Posterior cingulate gyrus (tissue), 11 donors: ENCODE data around the gene ARSK.
A peak's percentile ranks its signal among the peaks of the same experiment; 100 is the strongest.

Source experiments
- DNase-seq, 10 donors: peaks; one replicate each; pipeline versions ENCODE4 v3.0.0 to v3.0.0-alpha.2; 2020 to 2021; ENCODE audit warnings: mixed read lengths in 3 of 10
- intact Hi-C: fragments of 100-400 bp; cut with DNase I; formaldehyde crosslinking; loops from one replicate; pipeline ENCODE4 v1.15.1; 2023

The ARSK gene

GRCh38 chr5:95554647-95555548 is at the start of gene ARSK, which contains the start of gene SKIC3:
ARSK (plus strand) TSS chr5:95555101; CDS start chr5:95555279, 178 bp downstream.
SKIC3 (minus strand) TSS chr5:95554977; CDS start chr5:95547150, 7,827 bp downstream.
- intact Hi-C loops, result no loop called here
- peak; percentile 89 to 99 (median 93) for DNase-seq

- DNase-seq, result no peak
- intact Hi-C loops, result no loop called here
Observed at GRCh38 chr5:95508550-95508949, 46.4 kb upstream of the ARSK start.

GRCh38 chr5:95511606-95512005 is 43.3 kb upstream of the ARSK start:
- intact Hi-C loops, result no loop called here
- no peak for DNase-seq

GRCh38 chr5:95518417-95518816 is 36.5 kb upstream of the ARSK start:
- DNase-seq, result no peak
- intact Hi-C loops, result no loop called here

GRCh38 chr5:95519151-95519550 is 35.8 kb upstream of the ARSK start:
- intact Hi-C loops, result no loop called here
- no peak for DNase-seq

- intact Hi-C loops, result no loop called here
- no peak for DNase-seq
Observed at GRCh38 chr5:95519681-95520080, 35.2 kb upstream of the ARSK start.

- DNase-seq, result no peak
- intact Hi-C loops, result no loop called here
Observed at GRCh38 chr5:95520206-95520605, 34.7 kb upstream of the ARSK start.

- no peak for DNase-seq
- intact Hi-C loops, result no loop called here
Observed at GRCh38 chr5:95524423-95524822, 30.5 kb upstream of the ARSK start.

- intact Hi-C loops, result no loop called here
- DNase-seq, result no peak
Observed at GRCh38 chr5:95526871-95527270, 28.0 kb upstream of the ARSK start.

GRCh38 chr5:95528565-95528964 is 26.3 kb upstream of the ARSK start:
- no peak for DNase-seq
- intact Hi-C loops, result no loop called here

GRCh38 chr5:95530416-95530815 is 24.5 kb upstream of the ARSK start:
- intact Hi-C loops, result no loop called here
- peak in 3 of 10 donors; percentile 3 to 60 (median 10) for DNase-seq

GRCh38 chr5:95531491-95531890 is 23.4 kb upstream of the ARSK start:
- intact Hi-C loops, result no loop called here
- DNase-seq, result no peak

- intact Hi-C loops, result no loop called here
- no peak for DNase-seq
Observed at GRCh38 chr5:95532415-95532814, 22.5 kb upstream of the ARSK start.

- intact Hi-C loops, result no loop called here
- DNase-seq, result no peak
Observed at GRCh38 chr5:95533106-95533505, 21.8 kb upstream of the ARSK start.

GRCh38 chr5:95533761-95534160 is 21.1 kb upstream of the ARSK start:
- DNase-seq, result no peak
- intact Hi-C loops, result no loop called here

GRCh38 chr5:95537501-95537900 is 17.4 kb upstream of the ARSK start:
- DNase-seq, result no peak
- intact Hi-C loops, result no loop called here

GRCh38 chr5:95543017-95543705 is 11.7 kb upstream of the ARSK start:
- intact Hi-C loops, result no loop called here
- DNase-seq, result no peak

- intact Hi-C loops, result no loop called here
- DNase-seq, result no peak
Observed at GRCh38 chr5:95549030-95549429, 5.9 kb upstream of the ARSK start.

- intact Hi-C loops, result no loop called here
- DNase-seq, result no peak
Observed at GRCh38 chr5:95554331-95554646, 612 bp upstream of the ARSK start.

GRCh38 chr5:95555553-95555952 is 652 bp downstream of the ARSK start:
- intact Hi-C loops, result no loop called here
- no peak for DNase-seq

- intact Hi-C loops, result no loop called here
Observed at GRCh38 chr5:95557841-95558240, 2.9 kb downstream of the ARSK start.

GRCh38 chr5:95562282-95562681 is 7.4 kb downstream of the ARSK start:
- no peak for DNase-seq
- intact Hi-C loops, result no loop called here

More at GRCh38 chr5:95557841-95558240, 2.9 kb downstream of the ARSK start:
- no peak for DNase-seq
